ENCODE results near the gene NRG2.

- no peak for TF ChIP-seq EZH2 (IDR thresholded peaks at IDR 0.05; ENCODE audit: insufficient read depth, poor library complexity, severe bottlenecking)
- TF ChIP-seq EZH2phosphoT487 (IDR thresholded peaks at IDR 0.05; ENCODE audit: insufficient read depth, low read depth), result no peak
Measured at GRCh38 chr5:140033037-140033760, 9.9 kb downstream of the NRG2 start.
